Smooth muscle cell of the umbilical artery (primary cell): ENCODE results near the gene FAM170B. TPM values are rescaled to one million over a fixed set of nuclear protein-coding genes. Genes with fewer than 3 reads are reported as not detected.

Experiments used
- total RNA-seq: library from RNA; depleted of rRNA; stranded (reverse); fragments of >200 nt; gene quantifications from 2 replicates; pipeline ENCODE4 v1.2.3, GENCODE V29; 2014

FAM170B gene
- total RNA-seq = not detected in 2 replicates

GRCh38 chr10:49133706-49134248, at the start of gene FAM170B:
Gene FAM170B (minus strand): TSS chr10:49134021. CDS start chr10:49133918, 103 bp downstream.

DNA sequence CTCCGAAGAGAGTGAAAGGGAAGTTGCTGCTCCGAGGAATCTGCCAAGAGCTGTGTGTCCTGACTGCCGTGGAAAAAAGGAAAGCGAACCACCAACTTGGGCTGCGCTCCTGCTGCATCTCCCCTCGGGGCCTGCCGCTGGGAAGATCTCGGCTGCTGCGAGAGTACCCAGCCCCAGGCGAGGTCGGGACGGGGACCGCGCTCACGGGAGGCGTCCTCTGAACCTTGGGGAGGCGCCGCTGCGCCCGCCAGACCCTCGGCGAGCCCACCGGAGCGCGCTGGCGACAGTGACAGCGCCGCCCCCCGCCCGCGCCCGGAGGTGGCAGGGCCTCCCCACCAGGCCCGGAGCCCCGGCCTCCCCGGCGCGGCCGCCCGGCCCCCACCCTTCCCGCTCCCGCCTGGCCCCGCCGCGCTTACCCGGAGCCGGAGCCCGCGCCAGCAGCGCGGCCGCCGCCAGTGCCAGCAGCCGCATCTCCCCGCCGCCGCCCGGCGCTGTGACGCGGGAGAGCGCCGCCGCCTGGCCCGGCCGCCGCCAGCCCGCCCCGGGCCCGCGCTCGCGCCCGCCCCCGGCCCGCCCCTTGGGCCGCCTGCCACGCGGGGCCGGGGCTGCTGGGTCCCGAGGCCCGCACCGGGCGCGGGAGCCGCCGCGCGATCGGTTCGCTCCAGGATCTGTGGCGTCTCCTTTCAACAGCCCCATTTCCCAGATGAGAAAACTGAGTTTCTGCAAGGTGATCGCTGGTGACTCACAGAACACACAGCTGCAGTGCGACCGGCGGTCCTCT, 18.6 kb downstream of the FAM170B start, which contains the start of gene VSTM4:
Gene VSTM4, minus strand, starts transcription at position 508 of the 781 bp plus-strand sequence. Its CDS starts 37 bp downstream, at position 471.

Other genes with a start within 250 kb of the FAM170B start
- gene LRRC18, start 194.2 kb downstream of the FAM170B start, total RNA-seq = not detected in 2 replicates
- 1.2 and 1.6 TPM in 2 replicates for gene VSTM4, start 18.5 kb downstream of the FAM170B start, total RNA-seq
- not detected in 2 replicates for gene TMEM273, start 54.4 kb upstream of the FAM170B start, total RNA-seq
- gene C10orf71, start 165.1 kb upstream of the FAM170B start, total RNA-seq = not detected in 2 replicates